Mucosa of descending colon (tissue), 3 donors: Measurements from ENCODE around the gene AIMP2. TPM values are rescaled to one million over a fixed set of nuclear protein-coding genes. Genes with fewer than 3 reads are reported as not detected.
"Not testable (repeated sequence)": the region's sequence is repeated elsewhere in the genome, so short reads cannot be mapped to it uniquely, and the experiment has no call there.

Experiments
- ATAC-seq: fragments of 200-7000 bp; cut with Tn5 transposase; one replicate; pipeline ENCODE4 v1.9.1; 2020; ENCODE audit warnings: mild to moderate bottlenecking, moderate library complexity
- DNase-seq, 3 donors: peaks; one replicate each; pipeline ENCODE4 v3.0.0-alpha.2; 2020
- H3K36me3 ChIP-seq: fragments of 200-600 bp; one replicate; pipeline ENCODE4 v1.8.0; 2021; ENCODE audit warnings: low read depth, mild to moderate bottlenecking
- H3K4me1 ChIP-seq: fragments of 200-600 bp; one replicate; pipeline ENCODE4 v1.8.0; 2021; ENCODE audit warnings: low read depth, mild to moderate bottlenecking
- H3K4me3 ChIP-seq: fragments of 200-600 bp; one replicate; pipeline ENCODE4 v1.8.0; 2021; ENCODE audit warnings: mild to moderate bottlenecking
- H3K9me3 ChIP-seq: fragments of 200-600 bp; one replicate; pipeline ENCODE4 v1.8.0; 2021; ENCODE audit warnings: mild to moderate bottlenecking
- CTCF ChIP-seq: fragments of 200-600 bp; IDR thresholded peaks from one replicate; pipeline ENCODE4 v1.8.0; 2022; ENCODE audit warnings: antibody characterized with exemption, mild to moderate bottlenecking
- intact Hi-C, 2 donors: fragments of 100-400 bp; cut with DNase I in 1 of 2; cut with micrococcal nuclease in 1 of 2; formaldehyde crosslinking; loops; one replicate each; pipeline versions ENCODE4 v1.11.0 to v1.11.1; 2022; cut with DNase I, micrococcal nuclease
- total RNA-seq, 3 donors: library from RNA; stranded (reverse); fragmentation: NEBNext Ultra II Directional in 2 of 3; extraction: Animal tissue kit (Norgen Biotek cat#: 25700) in 2 of 3; gene quantifications; one replicate each; pipeline versions ENCODE4 v1.2.1 to v1.2.4, GENCODE V29; 2021 to 2023
- donor health status: DM: no; HTN: no; CAD: no; lungs with moderate emphysema.
- donor health status: DM: no; HTN: no; CAD: no.
- donor health status: DM: no; HTN: yes; CAD: no.

AIMP2 gene
- total RNA-seq, 3 donors from 2014 or later: 29.4 to 47.3 (median 36.7) TPM

GRCh38 chr7:6007386-6007785 lies 1.7 kb upstream of the AIMP2 start:
- Histone ChIP-seq H3K36me3 (peaks cover 4% of the 10 kb centered on the region), H3K4me1 (peaks cover 18% of the 10 kb centered on the region), H3K4me3 (no peak overlapping the region), H3K9me3 (no peaks in the 10 kb centered on the region)
- no peak for ATAC-seq
- intact Hi-C loops: no loop called here
- no peak for TF ChIP-seq CTCF
- DNase-seq: no peak

GRCh38 chr7:6007835-6008590 lies 1.1 kb upstream of the AIMP2 start:
- ATAC-seq, H3K9me3 ChIP-seq, DNase-seq, H3K36me3 ChIP-seq, H3K4me3 ChIP-seq, intact Hi-C loops: not testable (repeated sequence)
- H3K4me1 ChIP-seq: peaks cover 21% of the 10 kb centered on the region

- H3K9me3 ChIP-seq, ATAC-seq, DNase-seq, H3K4me3 ChIP-seq, H3K36me3 ChIP-seq, intact Hi-C loops: not testable (repeated sequence)
- H3K4me1 ChIP-seq: peaks cover 21% of the 10 kb centered on the region
Measured at GRCh38 chr7:6010370-6010769, 1.3 kb downstream of the AIMP2 start.

- TF ChIP-seq CTCF: no peak
- Histone ChIP-seq H3K4me1 (peaks cover 21% of the 10 kb centered on the region), H3K9me3 (no peaks in the 10 kb centered on the region), H3K36me3 (peaks cover 4% of the 10 kb centered on the region), H3K4me3 (no peak overlapping the region)
- no peak for DNase-seq
- no peak for ATAC-seq
- intact Hi-C loops: no loop called here
Measured at GRCh38 chr7:6011541-6011940, 2.5 kb downstream of the AIMP2 start.

- no peak for TF ChIP-seq CTCF
- intact Hi-C loops: no loop called here
- ATAC-seq (peak; percentile 77), DNase-seq (peak; percentile 66 to 70 (median 70))
- Histone ChIP-seq H3K4me3 (no peak overlapping the region), H3K4me1 (peaks cover 21% of the 10 kb centered on the region), H3K36me3 (peaks cover 4% of the 10 kb centered on the region), H3K9me3 (no peaks in the 10 kb centered on the region)
Measured at GRCh38 chr7:6012355-6013104, 3.5 kb downstream of the AIMP2 start.

GRCh38 chr7:6015917-6016652 lies 7.0 kb downstream of the AIMP2 start:
- intact Hi-C loops: no loop called here
- H3K36me3 ChIP-seq: peaks cover 6% of the 10 kb centered on the region
- H3K4me3 ChIP-seq: no peak overlapping the region
- ATAC-seq: no peak
- H3K9me3 ChIP-seq: no peaks in the 10 kb centered on the region
- H3K4me1 ChIP-seq: peaks cover 12% of the 10 kb centered on the region
- no peak for DNase-seq
- no peak for TF ChIP-seq CTCF
